NCI-H1092 (cell line): ENCODE data around the gene EDIL3.
"Not testable (repeated sequence)": the region's sequence is repeated elsewhere in the genome, so short reads cannot be mapped to it uniquely, and the experiment has no call there.

Experiments
- DNase-seq: peaks from one replicate; lab custom pipeline; 2025; lab: John Stamatoyannopoulos, UW

Gene EDIL3

GRCh38 chr5:84059672-84060071 is 325.0 kb downstream of the EDIL3 start:
- DNase-seq, result no peak

GRCh38 chr5:84058561-84058960 is 326.1 kb downstream of the EDIL3 start:
- DNase-seq, result no peak

- DNase-seq, result no peak
Observed at GRCh38 chr5:84057211-84057610, 327.5 kb downstream of the EDIL3 start.

- no peak for DNase-seq
Observed at GRCh38 chr5:84045964-84046363, 338.7 kb downstream of the EDIL3 start.

- no peak for DNase-seq
Observed at GRCh38 chr5:84036842-84037241, 347.8 kb downstream of the EDIL3 start.

GRCh38 chr5:84032324-84032723 is 352.4 kb downstream of the EDIL3 start:
- DNase-seq, result no peak

GRCh38 chr5:84028093-84028492 is 356.6 kb downstream of the EDIL3 start:
- DNase-seq, result no peak

GRCh38 chr5:84018521-84018920 is 366.2 kb downstream of the EDIL3 start:
- not testable (repeated sequence) for DNase-seq

GRCh38 chr5:84017523-84018172 is 367.0 kb downstream of the EDIL3 start:
- DNase-seq, result no peak

- DNase-seq, result no peak
Observed at GRCh38 chr5:84016085-84016484, 368.6 kb downstream of the EDIL3 start.

GRCh38 chr5:84014966-84015365 is 369.7 kb downstream of the EDIL3 start:
- no peak for DNase-seq

- DNase-seq, result no peak
Observed at GRCh38 chr5:83993803-83994202, 390.9 kb downstream of the EDIL3 start.

GRCh38 chr5:83991566-83992224 is 393.0 kb downstream of the EDIL3 start:
- DNase-seq, result no peak

GRCh38 chr5:83988293-83988685 is 396.4 kb downstream of the EDIL3 start:
- no peak for DNase-seq

GRCh38 chr5:83987513-83988292 is 397.0 kb downstream of the EDIL3 start:
- DNase-seq, result no peak

- no peak for DNase-seq
Observed at GRCh38 chr5:83983852-83984251, 400.8 kb downstream of the EDIL3 start.

GRCh38 chr5:83973925-83974815 is 410.5 kb downstream of the EDIL3 start:
- no peak for DNase-seq

- DNase-seq, result no peak
Observed at GRCh38 chr5:83972909-83973308, 411.8 kb downstream of the EDIL3 start.

- no peak for DNase-seq
Observed at GRCh38 chr5:83972236-83972635, 412.4 kb downstream of the EDIL3 start.

- DNase-seq, result no peak
Observed at GRCh38 chr5:83967417-83967816, 417.3 kb downstream of the EDIL3 start.

GRCh38 chr5:83965441-83965840 is 419.2 kb downstream of the EDIL3 start:
- DNase-seq, result no peak

- no peak for DNase-seq
Observed at GRCh38 chr5:83964271-83964670, 420.4 kb downstream of the EDIL3 start.
